ENCODE data around the gene RGS13.

The RGS13 gene

GRCh38 chr1:192626366-192627179 lies 9.4 kb upstream of the RGS13 start:
- DNase-seq (ENCODE audit: low read depth in 2 of 2): no peak

GRCh38 chr1:192627901-192628300 lies 8.0 kb upstream of the RGS13 start:
- no peak for DNase-seq (ENCODE audit: low read depth in 2 of 2)

GRCh38 chr1:192628396-192629057 lies 7.4 kb upstream of the RGS13 start:
- DNase-seq (ENCODE audit: low read depth in 2 of 2): no peak

DNA sequence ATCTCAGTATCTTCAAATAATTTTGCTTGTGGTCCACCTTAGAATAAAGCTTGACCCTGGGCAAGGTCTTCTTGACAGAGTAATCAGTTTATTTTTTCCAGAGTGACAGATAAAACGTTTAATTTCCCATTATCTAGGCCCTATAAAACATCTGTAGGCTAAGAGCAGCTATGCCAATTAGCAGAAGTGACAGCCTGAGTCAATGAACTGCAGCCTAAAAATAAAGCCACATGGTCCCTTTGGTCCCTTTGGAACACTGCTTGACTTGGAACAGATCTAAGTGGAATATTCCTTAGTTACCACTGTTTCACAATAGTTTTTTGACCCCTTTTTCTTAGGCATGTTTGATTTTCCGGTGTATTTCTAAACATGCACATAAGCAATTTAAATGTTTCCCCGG lies 6.3 kb upstream of the RGS13 start:
- DNase-seq (ENCODE audit: low read depth in 2 of 2): no peak

DNA sequence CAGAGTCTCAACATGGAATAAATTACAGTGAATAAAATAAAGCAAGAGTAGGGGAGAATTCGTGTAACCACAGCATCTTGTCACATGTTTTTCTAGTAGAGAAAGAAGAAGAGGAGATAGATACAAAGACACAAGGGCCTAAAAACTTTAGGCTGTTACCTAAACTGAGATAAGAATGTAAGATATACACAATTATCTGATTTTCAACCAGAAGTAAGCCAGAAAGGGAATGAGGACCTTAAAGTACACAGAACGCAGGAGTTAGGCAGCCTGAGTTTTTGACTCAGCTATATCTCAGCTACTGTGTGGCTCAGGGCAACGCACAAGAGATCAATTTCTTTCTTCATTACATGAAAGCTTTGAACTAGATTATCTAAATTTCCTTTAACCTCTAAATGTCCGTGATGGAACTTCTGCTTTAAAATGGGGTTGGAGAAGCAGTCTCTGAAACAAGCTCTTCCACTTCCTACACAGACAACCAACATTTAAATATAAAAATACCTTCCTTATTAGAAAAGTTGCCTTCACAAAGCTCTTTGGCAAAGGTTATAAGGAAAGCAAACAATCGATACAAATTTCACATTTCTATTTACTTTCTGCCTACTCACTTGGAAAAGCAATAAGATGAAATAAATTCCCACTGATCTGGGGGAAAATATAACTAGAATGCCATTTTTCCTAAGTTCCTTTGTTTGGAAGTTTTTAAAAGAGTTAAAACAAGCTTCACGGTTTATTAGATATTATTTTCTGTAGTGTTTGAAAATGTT lies 5.2 kb upstream of the RGS13 start:
- no peak for DNase-seq (ENCODE audit: low read depth in 2 of 2)

GRCh38 chr1:192631749-192632148 lies 4.2 kb upstream of the RGS13 start:
- no peak for DNase-seq (ENCODE audit: low read depth in 2 of 2)

DNA sequence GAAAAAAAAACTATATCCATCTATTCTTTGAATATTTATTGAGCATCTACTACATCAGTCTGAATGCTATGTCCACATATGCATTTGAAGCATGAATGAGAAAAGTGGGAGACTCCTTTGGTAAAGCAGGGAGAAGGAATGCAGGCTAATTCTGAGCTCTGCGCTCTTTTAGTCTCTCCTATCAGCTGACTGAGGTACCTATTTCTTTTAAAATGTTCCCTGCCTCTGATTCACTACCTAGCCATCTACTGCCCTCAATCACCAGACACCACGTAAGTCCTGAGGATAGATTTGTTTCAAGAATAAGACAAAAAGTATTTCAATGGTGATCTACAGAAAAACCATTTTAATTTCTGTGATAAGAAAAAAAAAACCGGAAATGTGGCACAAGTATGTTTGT lies 3.8 kb upstream of the RGS13 start:
- no peak for DNase-seq (ENCODE audit: low read depth in 2 of 2)

GRCh38 chr1:192632641-192633532 lies 3.1 kb upstream of the RGS13 start:
- no peak for DNase-seq (ENCODE audit: low read depth in 2 of 2)

DNA sequence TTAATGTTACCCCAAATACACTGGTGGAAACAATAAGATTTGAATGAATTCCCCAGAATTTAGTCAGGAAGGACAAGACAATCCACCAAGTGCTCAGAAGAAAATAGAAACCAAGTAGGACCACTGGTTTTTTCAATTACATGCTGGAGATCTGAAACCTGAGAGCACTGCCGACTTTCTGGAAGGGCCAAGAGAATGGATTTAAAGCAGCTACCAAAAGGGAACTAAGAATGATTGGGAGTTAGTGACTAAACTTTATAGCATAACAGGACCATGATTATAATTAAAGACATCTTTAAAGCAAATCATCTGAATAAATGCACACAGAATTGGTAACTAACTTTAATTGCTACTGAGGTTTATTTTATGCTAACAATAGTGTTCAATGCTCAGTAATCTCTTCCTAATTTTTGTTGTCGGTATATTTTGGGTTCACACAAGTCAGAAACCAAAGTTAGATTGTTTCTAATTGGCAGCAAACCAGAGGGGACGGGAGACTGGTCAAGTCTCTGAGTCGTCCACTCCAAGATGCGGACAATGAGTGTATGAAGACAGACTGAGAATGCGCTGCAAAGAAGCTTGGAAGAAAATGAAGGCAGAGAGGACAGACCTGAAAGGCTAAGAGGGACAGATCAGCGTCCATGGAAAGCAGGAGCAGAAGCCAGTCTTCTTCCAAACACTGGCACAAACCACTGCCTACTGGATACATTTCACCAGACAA lies 2.3 kb upstream of the RGS13 start:
- no peak for DNase-seq (ENCODE audit: low read depth in 2 of 2)

DNA sequence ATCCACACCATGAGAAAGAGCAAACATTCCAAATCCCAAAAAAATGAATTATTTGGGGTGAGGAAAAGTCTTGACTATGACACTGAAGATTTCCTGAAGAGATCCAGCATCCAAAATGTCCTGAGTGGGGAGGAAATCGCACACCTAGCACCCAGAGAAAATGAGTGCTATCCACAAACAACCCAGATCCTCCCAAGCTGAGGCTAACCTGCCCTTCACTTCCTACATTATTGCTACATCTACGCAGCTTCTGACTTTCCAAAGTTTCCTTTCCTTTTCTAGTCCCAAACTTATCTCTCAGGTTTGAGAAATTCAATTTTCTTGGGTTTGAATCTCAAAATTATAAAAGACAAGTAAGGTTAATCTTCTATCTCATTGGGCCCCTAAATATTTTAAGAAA lies 906 bp upstream of the RGS13 start:
- DNase-seq (ENCODE audit: low read depth in 2 of 2): no peak

GRCh38 chr1:192639607-192640368 lies 3.8 kb downstream of the RGS13 start:
- DNase-seq (ENCODE audit: low read depth in 2 of 2): peak; percentile 34 to 38

- no peak for DNase-seq (ENCODE audit: low read depth in 2 of 2)
These were observed 16.2 kb downstream of the RGS13 start for GRCh38 chr1:192652159-192652558.

DNA sequence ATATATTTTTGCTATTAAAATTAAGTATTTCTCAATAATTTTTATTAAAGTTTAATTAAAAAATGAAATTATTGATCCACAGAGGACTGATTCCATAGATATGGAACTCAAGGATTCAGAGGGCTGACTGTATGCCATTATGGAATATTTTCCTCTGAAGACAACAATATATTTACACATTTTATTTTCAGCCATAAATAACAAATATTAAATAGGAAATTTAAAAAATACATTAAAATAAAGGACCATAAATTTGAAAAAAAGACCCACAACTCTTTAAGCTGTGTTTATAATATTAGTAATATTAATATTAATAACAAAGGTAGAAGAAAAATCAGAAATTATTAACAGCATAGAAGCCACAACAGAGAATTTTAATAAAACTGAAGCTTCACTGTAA lies 18.2 kb downstream of the RGS13 start:
- no peak for DNase-seq (ENCODE audit: low read depth in 2 of 2)

DNA sequence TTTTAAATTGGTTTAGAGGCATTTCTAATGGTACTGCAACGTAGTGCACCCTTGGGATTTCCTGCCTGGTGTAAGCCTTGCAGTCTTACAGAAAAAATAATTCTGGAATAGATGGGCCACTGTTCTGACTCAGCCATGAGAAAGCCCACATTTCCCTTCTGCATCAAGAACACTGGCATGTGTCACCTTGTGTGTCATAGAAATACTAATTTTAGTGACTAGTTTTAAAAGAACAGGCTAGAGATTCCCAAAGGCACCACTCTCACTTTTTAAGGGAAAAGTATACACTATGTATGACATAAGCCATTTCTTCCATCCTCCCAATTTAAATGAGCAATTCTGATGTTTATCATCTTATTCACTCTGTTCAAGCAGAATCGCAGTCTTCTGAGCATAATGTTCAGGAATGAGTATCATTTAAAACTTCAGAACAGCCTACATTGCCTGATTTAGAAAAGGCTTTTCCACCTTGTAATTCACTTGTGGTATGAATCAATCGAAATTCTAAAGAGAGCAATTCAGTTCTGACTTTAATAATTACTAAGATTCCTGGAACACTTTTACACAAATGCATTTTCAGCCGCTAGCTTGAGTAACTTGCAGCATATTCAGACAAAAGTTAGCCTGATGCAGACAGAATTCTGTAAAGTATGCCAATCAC lies 18.8 kb downstream of the RGS13 start:
- DNase-seq (ENCODE audit: low read depth in 2 of 2): peak; percentile 12 to 14

DNA sequence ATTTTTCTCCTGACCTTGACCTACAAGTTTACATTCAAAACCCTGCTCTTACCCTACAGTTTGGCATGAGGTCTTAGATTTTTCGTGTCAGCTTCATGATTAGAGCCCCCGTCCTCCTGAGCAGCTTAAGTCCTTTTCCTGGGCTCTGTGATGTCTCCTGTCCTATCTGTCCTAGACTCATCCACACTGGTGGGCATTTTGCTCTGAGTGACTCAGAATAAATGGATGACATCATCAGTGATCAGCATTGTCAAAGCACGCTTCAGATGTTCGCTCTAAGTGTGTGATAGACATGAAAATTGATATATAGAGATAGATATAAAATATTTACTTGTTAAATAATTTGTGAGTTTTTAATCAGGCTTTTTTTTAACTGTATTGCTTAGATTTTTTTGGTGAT lies 21.8 kb downstream of the RGS13 start:
- DNase-seq (ENCODE audit: low read depth in 2 of 2): no peak

DNA sequence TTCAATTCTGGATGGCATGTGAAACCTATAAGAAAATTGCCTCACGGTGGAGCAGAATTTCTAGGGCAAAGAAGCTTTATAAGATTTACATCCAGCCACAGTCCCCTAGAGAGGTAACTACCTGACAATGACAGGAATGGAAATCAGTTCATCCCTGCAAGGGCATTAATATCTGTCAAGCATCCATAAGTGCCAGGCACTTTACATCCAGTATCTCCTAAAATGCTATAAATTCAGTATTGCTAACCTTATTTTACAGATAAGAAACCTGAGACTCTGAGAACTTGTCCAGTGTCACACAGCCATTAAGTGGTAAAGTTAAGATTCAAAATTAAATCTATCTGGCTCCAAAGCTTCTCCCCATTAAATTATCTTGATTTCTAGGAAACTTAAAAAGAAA lies 22.3 kb downstream of the RGS13 start:
- DNase-seq (ENCODE audit: low read depth in 2 of 2): no peak

GRCh38 chr1:192660613-192661012 lies 24.7 kb downstream of the RGS13 start:
- DNase-seq (ENCODE audit: low read depth in 2 of 2): no peak

DNA sequence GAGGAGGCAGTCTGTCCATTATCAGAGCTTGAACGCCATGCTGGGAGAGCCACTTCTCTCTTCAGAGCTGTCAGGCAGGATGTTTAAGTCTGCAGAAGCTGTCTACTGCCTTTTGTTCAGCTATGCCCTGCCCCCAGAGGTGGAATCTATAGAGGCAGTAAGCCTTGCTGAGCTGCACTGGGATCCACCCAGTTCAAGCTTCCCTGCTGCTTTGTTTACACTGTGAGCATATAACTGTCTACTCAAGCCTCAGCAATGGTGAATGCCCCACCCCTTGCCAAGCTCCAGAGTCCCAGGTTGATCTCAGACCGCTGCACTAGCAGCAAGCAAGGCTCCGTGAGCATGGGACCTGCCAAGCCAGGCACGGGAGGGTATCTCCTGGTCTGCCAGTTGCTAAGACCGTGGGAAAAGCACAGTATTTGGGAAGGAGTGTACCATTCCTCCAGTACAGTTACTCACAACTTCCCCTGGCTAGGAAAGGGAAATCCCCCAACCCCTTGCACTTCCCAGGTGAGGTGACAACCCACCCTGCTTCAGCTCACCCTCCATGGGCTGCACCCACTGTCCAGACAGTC lies 32.5 kb downstream of the RGS13 start:
- DNase-seq (ENCODE audit: low read depth in 2 of 2): no peak

GRCh38 chr1:192669174-192669573 lies 33.2 kb downstream of the RGS13 start:
- no peak for DNase-seq (ENCODE audit: low read depth in 2 of 2)

All from fibroblast of skin of left biceps (primary cell).